Activated CD4-positive, alpha-beta memory T cell treated with anti-CD3 and anti-CD28 coated beads for 36 hours (primary cell): Measurements from ENCODE around the gene LYSMD1. TPM values are rescaled to one million over a fixed set of nuclear protein-coding genes. Genes with fewer than 3 reads are reported as not detected.
"Not testable (repeated sequence)": the region's sequence is repeated elsewhere in the genome, so short reads cannot be mapped to it uniquely, and the experiment has no call there.

Experiments used
- CTCF ChIA-PET: fragments of 350-600 bp; sonication (Branson Sonifier 250); formaldehyde crosslinking; loops from one replicate; lab custom pipeline; 2021; ENCODE audit warnings: antibody characterized with exemption, inconsistent platforms; lab: Charles Lee
- POLR2A ChIA-PET: fragments of 350-600 bp; sonication (Branson Sonifier 250); formaldehyde crosslinking; loops from one replicate; lab custom pipeline; 2021; ENCODE audit warnings: antibody characterized with exemption; lab: Charles Lee
- DNase-seq: peaks from one replicate; pipeline ENCODE4 v3.0.0-alpha.2; 2020
- H3K27ac Mint-ChIP-seq: one replicate; pipeline ENCODE4 v1.8.0; 2021; ENCODE audit warnings: mixed read lengths
- H3K27me3 Mint-ChIP-seq: one replicate; pipeline ENCODE4 v1.8.0; 2021; ENCODE audit warnings: mixed read lengths
- H3K36me3 Mint-ChIP-seq: one replicate; pipeline ENCODE4 v1.8.0; 2021; ENCODE audit warnings: mixed read lengths
- H3K4me1 Mint-ChIP-seq: one replicate; pipeline ENCODE4 v1.8.0; 2021; ENCODE audit warnings: low read depth, mixed read lengths
- H3K4me3 Mint-ChIP-seq: one replicate; pipeline ENCODE4 v1.8.0; 2021; ENCODE audit warnings: mild to moderate bottlenecking, mixed read lengths
- H3K9me3 Mint-ChIP-seq: one replicate; pipeline ENCODE4 v1.8.0; 2021; ENCODE audit warnings: mixed read lengths
- intact Hi-C: fragments of 100-400 bp; cut with micrococcal nuclease; formaldehyde crosslinking; loops from one replicate; pipeline ENCODE4 v1.15.1; 2023
- total RNA-seq, 2 experiments: library from RNA; stranded (reverse); gene quantifications; one replicate each; pipeline ENCODE4 v1.2.3, GENCODE V29; 2021

Gene LYSMD1, protein sequence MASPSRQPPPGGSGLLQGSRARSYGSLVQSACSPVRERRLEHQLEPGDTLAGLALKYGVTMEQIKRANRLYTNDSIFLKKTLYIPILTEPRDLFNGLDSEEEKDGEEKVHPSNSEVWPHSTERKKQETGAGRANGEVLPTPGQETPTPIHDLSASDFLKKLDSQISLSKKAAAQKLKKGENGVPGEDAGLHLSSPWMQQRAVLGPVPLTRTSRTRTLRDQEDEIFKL
- total RNA-seq = 1 to 10 TPM; 1.8 to 2.6 TPM

DNA sequence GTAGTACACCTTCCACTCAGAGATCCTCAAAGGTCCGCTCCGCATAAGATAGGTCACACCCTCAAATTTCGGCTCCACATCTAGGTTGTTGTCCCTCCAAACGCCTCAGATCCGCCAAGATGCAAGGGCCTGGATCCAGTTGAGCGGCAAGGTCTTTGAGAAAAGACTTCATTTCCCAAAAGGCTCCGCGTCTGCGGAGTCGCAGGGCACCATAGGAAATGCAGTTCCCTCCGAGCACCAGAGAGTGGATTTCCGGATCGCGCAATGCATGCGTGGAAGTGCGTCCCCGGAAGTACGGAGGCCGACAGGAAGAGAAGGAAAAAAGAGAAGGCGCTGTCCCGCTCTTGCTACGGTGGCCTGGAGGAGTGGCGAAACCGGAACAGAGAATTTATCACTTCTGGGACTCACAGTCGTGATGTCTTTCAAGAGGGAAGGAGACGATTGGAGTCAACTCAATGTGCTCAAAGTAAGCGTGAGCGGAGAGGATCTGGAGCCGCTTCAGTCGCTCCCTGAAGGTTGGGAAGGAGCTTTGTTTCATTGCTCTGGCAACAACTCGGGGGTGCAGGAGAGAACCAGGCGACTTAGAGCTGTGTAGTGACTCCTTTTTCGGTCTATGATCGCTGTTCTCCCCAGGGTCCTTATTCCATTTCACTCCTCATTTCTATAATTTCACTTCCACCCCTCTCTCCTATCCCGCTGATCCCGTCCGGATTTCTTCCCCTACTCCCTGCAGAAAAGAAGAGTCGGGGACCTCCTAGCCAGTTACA lies at the start of gene LYSMD1, which contains the start of gene SCNM1:
Gene LYSMD1 (minus strand): TSS at position 165 of the 767 bp plus-strand sequence. CDS start 644 bp downstream, outside the sequence.
Gene SCNM1 (plus strand): TSS at position 407 of the 767 bp plus-strand sequence. CDS start 9 bp downstream, at position 416.
- DNase-seq = peak; percentile 99
- Mint-ChIP-seq H3K27ac (peak within 1 kb of the TSS; percentile 92), H3K4me1 (peaks cover 49% of the 10 kb centered on the region), H3K9me3 (no peaks in the 10 kb centered on the region), H3K27me3 (peaks cover 2% of the 10 kb centered on the region), H3K4me3 (peak within 1 kb of the TSS; percentile 92), H3K36me3 (peaks cover 32% of the 10 kb centered on the region)
- ChIA-PET CTCF (interaction anchor here (1.1 to 1.4 kb wide), 5 partner anchors 9 to 95 kb away, joined by 3 to 4 read pairs (median 4); partner anchors contain the start of genes GABPB2 and TNFAIP8L2), POLR2A (interaction anchor here (0.6 to 3.4 kb wide), 6 partner anchors 9 to 70 kb away, joined by 3 to 18 read pairs (median 6); partner anchors contain the start of genes TNFAIP8L2 and VPS72)
- intact Hi-C loops = loop anchor here (1.0 to 2.0 kb wide), 6 partner anchors 9 to 115 kb away; partner anchors contain the start of genes GABPB2, PIP5K1A, PSMD4 and VPS72

DNA sequence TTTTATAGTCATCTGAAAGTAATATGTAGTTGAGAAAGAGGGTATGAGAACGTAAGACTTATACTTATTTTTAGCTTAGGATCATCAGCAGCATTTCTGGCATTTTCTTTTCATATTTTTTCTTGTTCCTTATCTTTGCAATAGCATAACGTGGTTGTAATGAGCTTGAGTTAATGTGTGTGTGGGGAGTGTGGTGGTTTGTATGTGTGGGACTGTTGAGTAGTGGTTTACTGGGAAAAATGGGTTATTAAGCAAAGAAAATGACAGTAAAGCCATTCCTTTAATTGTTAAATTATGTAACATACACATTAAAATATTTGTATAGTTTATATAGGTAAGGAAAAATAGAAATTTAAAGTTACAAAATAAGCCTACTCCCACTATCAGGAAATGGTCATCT lies 47.9 kb upstream of the LYSMD1 start:
- peaks cover 32% of the 10 kb centered on the region for H3K4me1 Mint-ChIP-seq
- no peaks in the 10 kb centered on the region for H3K27me3 Mint-ChIP-seq
- ChIA-PET POLR2A (interaction anchor here (1.2 kb wide), 1 partner anchor 34 kb away, joined by 3 read pairs; no protein-coding TSS in a partner anchor), CTCF (interaction anchor here (2.3 kb wide), 1 partner anchor 113 kb away, joined by 13 read pairs; no protein-coding TSS in a partner anchor)
- no peaks in the 10 kb centered on the region for H3K9me3 Mint-ChIP-seq
- no peak for DNase-seq
- H3K27ac Mint-ChIP-seq = no peak overlapping the region
- intact Hi-C loops = no loop called here
- no peak overlapping the region for H3K4me3 Mint-ChIP-seq
- peaks cover 24% of the 10 kb centered on the region for H3K36me3 Mint-ChIP-seq

DNA sequence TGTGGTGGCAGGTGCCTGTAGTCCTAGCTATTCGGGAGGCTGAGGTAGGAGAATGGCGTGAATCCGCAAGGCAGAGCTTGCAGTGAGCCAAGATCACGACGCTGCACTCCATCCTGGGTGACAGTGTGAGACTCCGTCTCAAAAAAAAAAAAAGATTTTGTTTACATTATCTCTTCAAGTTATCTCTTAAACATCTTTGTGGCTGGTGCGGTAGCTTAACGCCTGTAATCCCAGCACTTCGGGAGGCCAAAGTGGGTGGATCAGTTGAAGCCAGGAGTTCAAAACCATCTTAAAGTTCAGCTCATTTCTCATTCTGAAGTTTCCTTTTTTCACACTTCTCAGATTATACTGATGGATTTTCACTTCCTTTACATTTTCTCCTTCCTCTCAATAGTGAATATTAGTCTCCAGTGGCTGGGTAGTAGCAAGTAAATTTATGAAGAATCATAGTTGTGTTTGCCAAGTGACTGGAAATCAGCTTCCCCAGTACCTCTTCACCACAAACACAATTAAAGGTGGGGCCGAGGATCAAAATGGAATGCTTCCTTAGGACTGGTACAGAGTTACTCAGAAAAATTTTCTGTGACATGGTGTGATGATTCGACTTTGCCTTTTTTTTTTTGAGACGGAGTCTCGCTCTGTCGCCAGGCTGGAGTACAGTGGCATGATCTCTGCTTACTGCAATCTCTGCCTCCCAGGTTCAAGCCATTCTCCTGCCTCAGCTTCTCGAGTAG lies 46.4 kb upstream of the LYSMD1 start:
- ChIA-PET POLR2A (interaction anchor here (0.7 to 1.7 kb wide), 4 partner anchors 12 to 70 kb away, joined by 3 to 5 read pairs (median 3); partner anchors contain the start of gene ZNF687), CTCF (interaction anchor here (0.7 to 2.3 kb wide), 3 partner anchors 16 to 188 kb away, joined by 3 to 13 read pairs (median 5); no protein-coding TSS in a partner anchor)
- Mint-ChIP-seq H3K36me3 (peaks cover 24% of the 10 kb centered on the region), H3K27ac (peak overlapping the region; percentile 16), H3K4me3 (no peak overlapping the region), H3K27me3 (no peaks in the 10 kb centered on the region), H3K4me1 (peaks cover 27% of the 10 kb centered on the region), H3K9me3 (no peaks in the 10 kb centered on the region)
- DNase-seq = peak; percentile 29
- intact Hi-C loops = no loop called here

DNA sequence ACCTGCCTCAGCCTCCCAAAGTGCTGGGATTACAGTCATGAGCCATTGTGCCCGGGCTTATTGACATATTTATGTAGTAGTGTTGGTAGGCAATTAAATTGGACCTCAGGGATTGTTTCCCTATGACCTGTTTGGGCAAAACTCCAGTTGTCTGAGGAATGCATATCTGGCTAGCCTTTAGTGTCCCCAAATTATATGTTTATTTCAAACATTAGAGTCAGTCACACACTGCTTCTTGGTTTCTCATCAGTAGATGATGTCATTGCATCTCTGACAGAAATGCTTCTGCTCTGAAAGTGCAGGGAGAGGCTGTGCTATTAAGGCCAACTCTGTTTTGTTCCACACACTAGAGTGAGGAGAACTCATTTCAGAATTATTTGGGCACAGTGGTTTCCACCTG lies 45.1 kb upstream of the LYSMD1 start:
- intact Hi-C loops = no loop called here
- Mint-ChIP-seq H3K27me3 (no peaks in the 10 kb centered on the region), H3K4me1 (peaks cover 25% of the 10 kb centered on the region), H3K36me3 (peaks cover 26% of the 10 kb centered on the region), H3K4me3 (no peak overlapping the region), H3K27ac (peak overlapping the region; percentile 8), H3K9me3 (no peaks in the 10 kb centered on the region)
- ChIA-PET POLR2A (interaction anchor here (1.3 kb wide), 1 partner anchor 71 kb away, joined by 3 read pairs; the partner anchor contains the start of gene ZNF687), CTCF (no interaction called here)
- no peak for DNase-seq

DNA sequence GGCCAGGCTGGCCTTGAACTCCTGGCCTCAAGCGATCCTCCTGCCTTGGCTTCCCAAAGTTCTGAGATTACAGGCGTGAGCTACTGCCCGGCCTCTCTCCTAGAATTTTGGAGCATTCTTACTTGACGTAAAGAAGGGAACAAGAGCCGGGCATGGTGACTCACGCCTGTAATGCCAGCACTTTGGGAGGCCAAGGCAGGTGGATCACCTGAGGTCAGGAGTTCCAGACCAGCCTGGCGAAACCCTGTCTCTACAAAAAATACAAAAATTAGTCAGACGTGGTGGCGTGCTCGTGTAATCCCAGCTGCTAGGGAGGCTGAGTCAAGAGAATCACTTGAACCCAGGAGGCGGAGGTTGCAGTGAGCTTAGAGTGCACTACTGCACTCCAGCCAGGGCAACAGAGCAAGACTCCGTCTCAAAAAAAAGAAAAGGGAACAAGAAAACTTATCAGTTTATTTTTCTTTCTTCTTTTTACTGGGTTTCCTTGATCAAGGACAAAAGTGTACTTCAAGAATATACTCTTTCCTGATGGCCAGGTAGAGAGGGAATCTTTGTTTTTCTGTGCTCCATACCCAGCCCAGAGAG lies 39.8 kb upstream of the LYSMD1 start:
- Mint-ChIP-seq H3K27ac (peak overlapping the region; percentile 23), H3K4me1 (peaks cover 25% of the 10 kb centered on the region), H3K36me3 (peaks cover 12% of the 10 kb centered on the region)
- POLR2A ChIA-PET = interaction anchor here (1.2 kb wide), 1 partner anchor 76 kb away, joined by 3 read pairs; no protein-coding TSS in a partner anchor
- H3K27me3 Mint-ChIP-seq, H3K4me3 Mint-ChIP-seq, DNase-seq, intact Hi-C loops, H3K9me3 Mint-ChIP-seq: not testable (repeated sequence)
- CTCF ChIA-PET = interaction anchor here (1.5 kb wide), 1 partner anchor 46 kb away, joined by 7 read pairs; no protein-coding TSS in a partner anchor

DNA sequence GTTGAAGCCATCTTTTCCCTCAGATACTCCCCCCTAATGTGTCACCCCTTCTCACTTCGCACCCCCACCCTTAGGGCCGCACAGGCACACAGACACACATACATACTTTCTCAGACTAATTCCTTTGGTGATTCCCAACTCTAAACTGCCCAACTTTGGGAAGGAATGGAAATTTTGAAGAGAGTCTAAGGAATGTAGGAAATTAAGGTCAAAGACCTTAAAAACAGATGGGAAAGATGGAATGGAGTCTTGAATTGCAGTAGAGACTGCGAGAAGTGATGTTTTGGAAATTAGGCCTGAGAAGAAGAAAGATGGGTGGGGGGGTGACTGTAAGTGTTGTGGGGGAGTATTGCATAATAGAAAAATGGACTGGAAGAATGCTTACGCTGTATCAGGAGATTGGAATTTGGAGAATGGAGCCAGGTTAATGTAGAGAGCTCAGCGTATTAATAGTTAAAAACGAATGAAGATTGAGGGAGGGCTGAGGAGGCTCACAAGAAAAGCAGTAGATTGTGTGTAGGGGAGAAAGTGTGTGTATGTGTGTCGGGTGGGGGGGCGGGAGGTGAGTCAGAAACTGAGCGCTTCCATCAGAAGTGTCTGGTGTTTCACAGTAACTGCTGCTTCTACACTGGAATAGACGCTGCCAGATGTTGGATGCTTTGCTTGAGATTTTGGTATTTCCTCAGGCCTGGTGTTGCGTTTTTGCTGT lies 34.3 kb upstream of the LYSMD1 start:
- ChIA-PET CTCF (interaction anchor here (0.7 to 2.0 kb wide), 6 partner anchors 10 to 141 kb away, joined by 3 to 10 read pairs (median 5); partner anchors contain the start of gene VPS72), POLR2A (interaction anchor here (0.9 to 1.8 kb wide), 6 partner anchors 10 to 82 kb away, joined by 3 to 11 read pairs (median 4); partner anchors contain the start of genes PSMD4 and VPS72)
- peaks cover 17% of the 10 kb centered on the region for H3K36me3 Mint-ChIP-seq
- peak overlapping the region; percentile 99 for H3K4me3 Mint-ChIP-seq
- no peaks in the 10 kb centered on the region for H3K27me3 Mint-ChIP-seq
- no peaks in the 10 kb centered on the region for H3K9me3 Mint-ChIP-seq
- H3K27ac Mint-ChIP-seq = peak overlapping the region; percentile 96
- peaks cover 45% of the 10 kb centered on the region for H3K4me1 Mint-ChIP-seq
- intact Hi-C loops = loop anchor here (2.0 to 5.0 kb wide), 6 partner anchors 43 to 257 kb away; partner anchors contain the start of genes CDC42SE1, PI4KB, POGZ and PSMB4
- DNase-seq = peak; percentile 47

DNA sequence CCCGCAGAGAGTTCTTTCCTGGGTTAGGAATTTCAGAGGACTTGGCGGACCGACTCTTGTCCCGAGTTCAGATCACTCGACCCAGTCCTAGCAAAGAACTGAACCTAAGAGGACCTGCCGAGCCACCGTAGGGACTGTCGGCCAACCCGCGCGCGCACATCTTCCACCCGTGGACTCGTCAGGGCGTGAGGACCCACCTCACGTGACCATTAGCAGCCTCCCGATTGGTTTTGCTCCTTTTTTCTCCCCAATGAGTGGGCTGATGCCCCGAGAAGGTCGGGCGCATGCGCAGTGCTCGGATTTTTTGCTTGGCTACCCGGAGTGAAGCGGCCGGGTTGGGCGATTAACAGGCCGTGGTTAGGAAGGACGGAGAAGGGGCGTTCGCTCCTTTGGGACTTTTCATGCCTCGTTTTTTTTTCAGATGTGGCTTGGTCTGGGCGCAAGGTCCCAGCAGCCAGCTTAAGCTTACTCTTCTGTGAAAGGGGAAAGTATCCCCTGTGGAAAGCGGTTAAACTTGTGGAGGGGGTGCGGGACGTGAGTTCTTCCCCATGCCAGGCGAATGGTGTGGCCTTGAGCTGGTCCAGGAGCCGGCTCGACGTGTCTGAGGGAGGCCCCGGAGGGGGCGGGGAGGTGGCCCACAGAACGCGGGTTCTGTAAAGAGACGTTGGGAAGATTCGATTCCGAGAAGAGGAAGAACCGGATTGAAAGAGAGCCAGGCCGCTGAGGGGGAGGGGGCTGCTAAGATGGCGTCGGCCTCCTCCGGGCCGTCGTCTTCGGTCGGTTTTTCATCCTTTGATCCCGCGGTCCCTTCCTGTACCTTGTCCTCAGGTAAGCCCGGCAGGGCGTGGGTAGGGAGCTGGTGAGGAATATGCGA lies 32.8 kb upstream of the LYSMD1 start, which contains the start of gene PIP5K1A:
Gene PIP5K1A (plus strand): TSS at position 299 of the 874 bp plus-strand sequence. CDS start 445 bp downstream, at position 744.
- Mint-ChIP-seq H3K9me3 (no peaks in the 10 kb centered on the region), H3K4me1 (peaks cover 37% of the 10 kb centered on the region), H3K27me3 (no peaks in the 10 kb centered on the region), H3K36me3 (peaks cover 17% of the 10 kb centered on the region), H3K4me3 (peak within 1 kb of the TSS; percentile 99), H3K27ac (peak within 1 kb of the TSS; percentile 96)
- CTCF ChIA-PET = interaction anchor here (0.8 to 1.7 kb wide), 4 partner anchors 9 to 142 kb away, joined by 3 to 10 read pairs (median 6); partner anchors contain the start of genes VPS72 and ZNF687
- peak; percentile 99 for DNase-seq
- intact Hi-C loops = loop anchor here (1.0 to 5.0 kb wide), 10 partner anchors 8 to 259 kb away; partner anchors contain the start of genes CDC42SE1, LYSMD1, PI4KB and POGZ
- POLR2A ChIA-PET = interaction anchor here (0.6 to 1.8 kb wide), 9 partner anchors 8 to 115 kb away, joined by 3 to 11 read pairs (median 3); partner anchors contain the start of genes LYSMD1, PSMD4, SCNM1 and VPS72

DNA sequence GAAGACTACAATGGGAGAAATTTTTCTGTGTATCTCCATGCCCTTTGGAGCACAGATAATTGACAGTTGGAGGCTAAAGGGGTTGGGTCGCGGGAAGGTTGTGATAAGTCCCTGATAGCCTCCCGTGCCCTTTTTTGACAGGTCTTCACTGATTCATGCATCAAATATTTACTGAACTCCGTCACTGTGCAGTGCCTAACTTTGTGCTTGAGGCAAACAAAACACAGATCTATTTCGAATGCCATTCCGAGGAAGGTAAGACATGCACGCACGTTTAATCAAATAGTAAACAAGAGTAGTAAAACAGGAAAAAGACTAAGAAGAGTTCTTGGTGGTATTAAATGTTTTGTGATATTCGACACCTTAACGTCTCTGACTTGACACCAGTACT lies 32.2 kb upstream of the LYSMD1 start:
- intact Hi-C loops = loop anchor here (1.0 to 5.0 kb wide), 10 partner anchors 8 to 259 kb away; partner anchors contain the start of genes CDC42SE1, LYSMD1, PI4KB and POGZ
- POLR2A ChIA-PET = interaction anchor here (1.1 to 1.8 kb wide), 2 partner anchors 57 to 84 kb away, joined by 7 to 8 read pairs; partner anchors contain the start of gene PSMD4
- peak overlapping the region; percentile 96 for H3K27ac Mint-ChIP-seq
- H3K4me3 Mint-ChIP-seq = peak overlapping the region; percentile 99
- H3K36me3 Mint-ChIP-seq = peaks cover 17% of the 10 kb centered on the region
- CTCF ChIA-PET = interaction anchor here (1.4 to 1.6 kb wide), 2 partner anchors 54 to 143 kb away, joined by 5 to 6 read pairs; no protein-coding TSS in a partner anchor
- peaks cover 37% of the 10 kb centered on the region for H3K4me1 Mint-ChIP-seq
- no peaks in the 10 kb centered on the region for H3K27me3 Mint-ChIP-seq
- no peak for DNase-seq
- H3K9me3 Mint-ChIP-seq = no peaks in the 10 kb centered on the region

DNA sequence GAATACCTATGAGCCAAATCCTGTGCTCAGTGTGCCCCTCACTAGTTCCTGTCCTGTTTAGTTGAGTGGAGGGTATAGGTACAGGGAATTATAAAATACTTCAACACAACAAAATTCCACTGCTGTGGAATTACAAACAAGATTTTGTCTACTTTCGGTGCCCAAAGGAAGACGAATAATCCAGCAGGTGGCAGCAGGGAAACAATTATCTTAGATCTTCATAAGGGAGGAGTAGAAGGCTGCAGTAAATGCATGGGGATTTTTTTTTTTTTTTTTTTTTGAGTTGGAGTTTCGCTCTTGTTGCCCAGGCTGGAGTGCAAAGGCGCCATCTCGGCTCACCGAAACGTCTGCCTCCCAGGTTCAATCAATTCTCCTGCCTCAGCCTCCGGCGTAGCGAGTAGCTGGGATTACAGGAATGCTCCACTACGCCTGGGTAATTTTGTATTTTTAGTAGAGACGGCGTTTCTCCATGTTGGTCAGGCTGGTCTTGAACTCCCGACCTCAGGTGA lies 30.6 kb upstream of the LYSMD1 start:
- peak; percentile 66 for DNase-seq
- Mint-ChIP-seq H3K27me3 (no peaks in the 10 kb centered on the region), H3K4me3 (peak overlapping the region; percentile 47), H3K9me3 (no peaks in the 10 kb centered on the region), H3K4me1 (peaks cover 29% of the 10 kb centered on the region), H3K27ac (no peak overlapping the region), H3K36me3 (peaks cover 17% of the 10 kb centered on the region)
- ChIA-PET POLR2A (no interaction called here), CTCF (interaction anchor here (0.7 to 5.4 kb wide), 3 partner anchors 56 to 145 kb away, joined by 3 to 32 read pairs (median 5); no protein-coding TSS in a partner anchor)
- intact Hi-C loops = loop anchor here (1.0 to 5.0 kb wide), 6 partner anchors 39 to 261 kb away; partner anchors contain the start of genes PI4KB, POGZ, PSMB4 and RFX5
